SK-N-SH (cell line): ENCODE data around the gene COL25A1. TPM values are rescaled to one million over a fixed set of nuclear protein-coding genes. Genes with fewer than 3 reads are reported as not detected.

Source experiments
- CTCF ChIA-PET: fragments of 300-600, 350-600 bp; formaldehyde crosslinking; extraction: SDS; loops from one replicate; lab custom pipeline; 2021; lab: Yijun Ruan, JAX
- POLR2A ChIA-PET: fragments of 350-600 bp; sonication (Branson Sonifier 250); formaldehyde crosslinking; extraction: SDS; loops from one replicate; lab custom pipeline; 2020; ENCODE audit warnings: antibody characterized with exemption, inconsistent platforms; lab: Yijun Ruan, JAX
- DNase-seq: peaks from one replicate; pipeline ENCODE4 v3.0.0; 2012
- H2AFZ ChIP-seq: fragments of 200-600 bp; sonication (generic); 2 replicates; pipeline ENCODE4 v1.8.1; 2016; ENCODE audit warnings: antibody characterized with exemption, mild to moderate bottlenecking, low read depth
- H3F3A ChIP-seq: fragments of 200-600 bp; sonication (generic); replicated peaks from 2 replicates; pipeline ENCODE3; 2016; ENCODE audit warnings: antibody characterized with exemption, mild to moderate bottlenecking; ENCODE audit not compliant: insufficient read depth
- H3K27ac ChIP-seq, 2 experiments: fragments of 200-500 bp in 1 of 2; fragments of 200-600 bp in 1 of 2; sonication (Bioruptor generic) in 1 of 2; sonication (generic), shearing (Covaris generic) in 1 of 2; 2 replicates each; pipeline versions ENCODE4 v1.5.1 to v1.6.1; 2014 to 2016; ENCODE audit warnings: low read depth in 2 of 2, inconsistent platforms in 1 of 2, low read length in 1 of 2, mild to moderate bottlenecking in 1 of 2, mixed read lengths in 1 of 2
- H3K27me3 ChIP-seq: fragments of 200-600 bp; sonication (generic), shearing (Covaris generic); 2 replicates; pipeline ENCODE4 v1.6.1; 2016; ENCODE audit warnings: mixed run types; ENCODE audit not compliant: insufficient read depth
- H3K36me3 ChIP-seq, 2 experiments: fragments of 200-500 bp in 1 of 2; fragments of 200-600 bp in 1 of 2; sonication (Bioruptor generic) in 1 of 2; sonication (generic) in 1 of 2; replicated peaks in 1 of 2; 2 replicates each; pipeline versions ENCODE3 to v1.5.1; 2014 to 2016; ENCODE audit warnings: low read length in 1 of 2, mild to moderate bottlenecking in 1 of 2; ENCODE audit not compliant: insufficient read depth in 2 of 2, control insufficient read depth in 1 of 2
- H3K4me1 ChIP-seq, 2 experiments: fragments of 200-500 bp in 1 of 2; fragments of 200-600 bp in 1 of 2; sonication (Bioruptor generic) in 1 of 2; sonication (generic), shearing (Covaris generic) in 1 of 2; 2 replicates each; pipeline versions ENCODE4 v1.5.1 to v1.6.1; 2014 to 2016; ENCODE audit warnings: low read depth in 1 of 2, low read length in 1 of 2, mixed run types in 1 of 2; ENCODE audit not compliant: insufficient read depth in 2 of 2, control insufficient read depth in 1 of 2
- H3K4me2 ChIP-seq: fragments of 200-600 bp; sonication (generic), shearing (Covaris generic); 2 replicates; pipeline ENCODE4 v1.6.1; 2017; ENCODE audit warnings: mixed run types
- H3K4me3 ChIP-seq, 2 experiments: fragments of 200-500 bp in 1 of 2; fragments of 200-600 bp in 1 of 2; sonication (Bioruptor generic) in 1 of 2; sonication (generic), shearing (Covaris generic) in 1 of 2; 2 replicates each; pipeline versions ENCODE4 v1.5.1 to v1.8.1; 2014 to 2016; ENCODE audit warnings: low read depth in 2 of 2, inconsistent platforms in 1 of 2, low read length in 1 of 2, mild to moderate bottlenecking in 1 of 2, mixed read lengths in 1 of 2, moderate library complexity in 1 of 2
- H3K79me2 ChIP-seq: fragments of 200-600 bp; sonication (generic); 2 replicates; pipeline ENCODE4 v1.8.1; 2017; ENCODE audit warnings: mild to moderate bottlenecking; ENCODE audit not compliant: insufficient read depth
- H3K9ac ChIP-seq: fragments of 200-600 bp; sonication (generic); 2 replicates; pipeline ENCODE4 v1.6.1; 2017; ENCODE audit warnings: mixed run types
- H3K9me2 ChIP-seq: fragments of 200-600 bp; sonication (generic); 2 replicates; pipeline ENCODE4 v1.6.1; 2017; ENCODE audit warnings: mixed run types
- H3K9me3 ChIP-seq: fragments of 200-600 bp; sonication (generic); 2 replicates; pipeline ENCODE4 v1.6.1; 2017; ENCODE audit warnings: mixed run types, mild to moderate bottlenecking, moderate library complexity
- H4K20me1 ChIP-seq: fragments of 200-600 bp; sonication (generic); 2 replicates; pipeline ENCODE4 v1.6.1; 2017; ENCODE audit warnings: mild to moderate bottlenecking, mixed run types; ENCODE audit not compliant: insufficient read depth
- CTCF ChIP-seq: fragments of 200-600 bp; sonication (generic); IDR thresholded peaks from 2 replicates; pipeline ENCODE4 v1.6.1; 2017; ENCODE audit warnings: antibody characterized with exemption, mild to moderate bottlenecking, moderate library complexity
- ELF1 ChIP-seq: IDR thresholded peaks from 2 replicates; pipeline ENCODE4 v1.4.0; 2012
- EZH2phosphoT487 ChIP-seq: fragments of 200-600 bp; sonication (generic); IDR thresholded peaks from 2 replicates; pipeline ENCODE4 v1.6.1; 2017; ENCODE audit warnings: low read depth, mixed run types, mild to moderate bottlenecking, antibody characterized with exemption, moderate library complexity, borderline replicate concordance
- FOSL2 ChIP-seq: IDR thresholded peaks from 2 replicates; pipeline ENCODE4 v1.4.0; 2012; ENCODE audit warnings: low read depth, mild to moderate bottlenecking, moderate library complexity, borderline replicate concordance
- FOXM1 ChIP-seq: IDR thresholded peaks from 2 replicates; pipeline ENCODE4 v1.4.0; 2012; ENCODE audit warnings: low read depth, mild to moderate bottlenecking
- GATA2 ChIP-seq: sonication (generic); formaldehyde crosslinking; IDR thresholded peaks from 2 replicates; pipeline ENCODE4 v1.5.0; 2020; ENCODE audit warnings: mild to moderate bottlenecking, missing genetic modification reagents
- JUND ChIP-seq: IDR thresholded peaks from 2 replicates; pipeline ENCODE4 v1.4.0; 2012
- MAX ChIP-seq: IDR thresholded peaks from 2 replicates; pipeline ENCODE4 v1.4.0; 2012; ENCODE audit warnings: low read depth
- NFIC ChIP-seq: IDR thresholded peaks from 2 replicates; pipeline ENCODE4 v1.4.0; 2012; ENCODE audit warnings: borderline replicate concordance
- PBX3 ChIP-seq: IDR thresholded peaks from 2 replicates; pipeline ENCODE4; 2012
- SMC3 ChIP-seq: IDR thresholded peaks from 2 replicates; pipeline ENCODE4 v1.6.1; 2012; ENCODE audit warnings: low read depth, low read length, improper control_type of control experiment
- TAF1 ChIP-seq: IDR thresholded peaks from 2 replicates; pipeline ENCODE4 v1.6.1; 2012; ENCODE audit warnings: low read depth, mild to moderate bottlenecking, low read length, moderate library complexity, borderline replicate concordance
- TEAD4 ChIP-seq: IDR thresholded peaks from 2 replicates; pipeline ENCODE4 v1.4.0; 2012; ENCODE audit warnings: mild to moderate bottlenecking, borderline replicate concordance; ENCODE audit not compliant: insufficient read depth
- USF2 ChIP-seq: fragments of 150-350 bp; IDR thresholded peaks from 2 replicates; pipeline ENCODE4 v1.6.1; 2017; ENCODE audit warnings: antibody characterized with exemption, low read length, low read depth, borderline replicate concordance
- ZBTB33 ChIP-seq: IDR thresholded peaks from 2 replicates; pipeline ENCODE4 v1.4.0; 2012; ENCODE audit warnings: low read depth, borderline replicate concordance
- WGBS: methylation state at CpG from one replicate; pipeline ENCODE4 v1.1.6; 2017; ENCODE audit warnings: low lambda C conversion rate; 5-methylcytosine and 5-hydroxymethylcytosine counted together
- polyA plus RNA-seq, 3 experiments: library from polyadenylated mRNA; depleted of rRNA; stranded (reverse); fragments of >200 nt; gene quantifications; 2 replicates each; pipeline ENCODE4 v1.2.3, GENCODE V29; 2012

COL25A1 gene
- polyA plus RNA-seq, 1 of the 3 experiments (the other 2 are of a cell fraction): not detected

GRCh38 chr4:108794136-108794535 is 508.3 kb downstream of the COL25A1 start:
- 80% methylated on average over 1 of the region's 1 CpG for WGBS
- H3K27ac ChIP-seq: no peak overlapping the region

GRCh38 chr4:108793415-108793814 is 509.0 kb downstream of the COL25A1 start:
- Histone ChIP-seq H3F3A (no peaks in the 10 kb centered on the region), H3K9me2 (no peaks in the 10 kb centered on the region), H3K79me2 (no peaks in the 10 kb centered on the region), H3K4me1 (no peaks in the 10 kb centered on the region), H3K27ac (no peak overlapping the region), H2AFZ (no peak overlapping the region), H3K4me3 (no peak overlapping the region), H4K20me1 (no peaks in the 10 kb centered on the region), H3K4me2 (no peak overlapping the region), H3K9ac (no peak overlapping the region), H3K9me3 (no peaks in the 10 kb centered on the region), H3K27me3 (no peaks in the 10 kb centered on the region; the same call in 1 of the 2 replicates), H3K36me3 (no peaks in the 10 kb centered on the region)
- POLR2A ChIA-PET: no interaction called here
- no peak for DNase-seq
- CTCF ChIA-PET: no interaction called here
- WGBS: 0% methylated on average over 1 of the region's 1 CpG
- TF ChIP-seq CTCF (no peak), TEAD4 (no peak), SMC3 (no peak), TAF1 (no peak), EZH2phosphoT487 (no peak)

More at GRCh38 chr4:108794136-108794535, 508.3 kb downstream of the COL25A1 start:
- Histone ChIP-seq H3K9me2 (no peaks in the 10 kb centered on the region), H3K4me2 (no peak overlapping the region), H3K9me3 (no peaks in the 10 kb centered on the region), H2AFZ (no peak overlapping the region), H3K4me3 (no peak overlapping the region), H3K79me2 (no peaks in the 10 kb centered on the region), H3F3A (no peaks in the 10 kb centered on the region), H3K9ac (no peak overlapping the region), H3K27me3 (no peaks in the 10 kb centered on the region; the same call in 1 of the 2 replicates), H3K36me3 (no peaks in the 10 kb centered on the region), H3K4me1 (no peaks in the 10 kb centered on the region), H4K20me1 (no peaks in the 10 kb centered on the region)
- ChIA-PET CTCF (no interaction called here), POLR2A (no interaction called here)
- DNase-seq: no peak
- no peak for TF ChIP-seq ELF1
- no peak for TF ChIP-seq FOXM1
- TF ChIP-seq NFIC: no peak
- no peak for TF ChIP-seq MAX
- TF ChIP-seq USF2: no peak
- no peak for TF ChIP-seq ZBTB33
- TF ChIP-seq JUND: no peak
- TF ChIP-seq FOSL2: no peak
- TF ChIP-seq PBX3: no peak
- TF ChIP-seq GATA2 (CRISPR knock-in tag): no peak
